ENCODE data around the gene PDLIM4.

Gene PDLIM4, protein sequence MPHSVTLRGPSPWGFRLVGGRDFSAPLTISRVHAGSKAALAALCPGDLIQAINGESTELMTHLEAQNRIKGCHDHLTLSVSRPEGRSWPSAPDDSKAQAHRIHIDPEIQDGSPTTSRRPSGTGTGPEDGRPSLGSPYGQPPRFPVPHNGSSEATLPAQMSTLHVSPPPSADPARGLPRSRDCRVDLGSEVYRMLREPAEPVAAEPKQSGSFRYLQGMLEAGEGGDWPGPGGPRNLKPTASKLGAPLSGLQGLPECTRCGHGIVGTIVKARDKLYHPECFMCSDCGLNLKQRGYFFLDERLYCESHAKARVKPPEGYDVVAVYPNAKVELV

GRCh38 chr5:132257131-132258101, at the start of gene PDLIM4:
Gene PDLIM4 (plus strand): TSS chr5:132257696. CDS start chr5:132257735, 39 bp downstream.
- DNase-seq (ENCODE audit: low read depth in 2 of 2), result no peak

GRCh38 chr5:132207778-132208177, 49.7 kb upstream of the PDLIM4 start:
- DNase-seq (ENCODE audit: low read depth in 2 of 2), result no peak

GRCh38 chr5:132209131-132209530, 48.4 kb upstream of the PDLIM4 start:
- DNase-seq (ENCODE audit: low read depth in 2 of 2), result no peak

DNA sequence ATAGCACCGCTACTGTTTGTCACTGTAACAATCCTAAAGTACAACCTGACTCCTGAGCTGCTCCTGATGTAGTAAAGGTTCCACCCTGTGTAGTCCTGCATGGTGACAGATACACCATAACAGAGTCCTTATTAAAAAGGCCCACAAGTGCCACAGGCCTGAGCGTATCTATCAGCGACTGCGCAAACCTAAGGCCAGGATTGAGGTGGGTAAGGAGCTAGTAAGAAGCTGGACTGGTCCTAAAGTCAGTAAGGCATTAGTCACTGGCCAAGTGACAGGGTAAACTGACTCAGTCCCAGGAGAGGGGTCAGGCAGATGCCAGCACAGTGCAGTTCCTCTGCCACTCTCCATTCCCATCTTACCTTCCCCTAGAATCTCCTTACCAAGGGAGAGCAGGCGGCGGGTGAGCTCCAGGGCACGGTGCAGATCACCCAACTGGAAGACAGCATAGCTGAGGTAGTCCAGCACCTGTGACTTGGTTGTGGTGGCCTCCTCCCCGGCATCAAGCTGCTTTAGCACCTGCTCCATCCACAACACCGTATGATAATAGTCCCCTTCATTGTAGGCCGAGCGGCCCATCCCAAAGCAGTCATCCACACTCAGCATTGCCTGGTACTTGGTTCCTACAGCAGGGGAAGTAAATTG, 47.5 kb upstream of the PDLIM4 start:
- DNase-seq (ENCODE audit: low read depth in 2 of 2), result no peak

- DNase-seq (ENCODE audit: low read depth in 2 of 2), result no peak
Measured at GRCh38 chr5:132210944-132211343, 46.6 kb upstream of the PDLIM4 start.

- no peak for DNase-seq (ENCODE audit: low read depth in 2 of 2)
Measured at GRCh38 chr5:132211787-132212186, 45.7 kb upstream of the PDLIM4 start.

GRCh38 chr5:132213666-132214065, 43.8 kb upstream of the PDLIM4 start:
- DNase-seq (ENCODE audit: low read depth in 2 of 2), result no peak

DNA sequence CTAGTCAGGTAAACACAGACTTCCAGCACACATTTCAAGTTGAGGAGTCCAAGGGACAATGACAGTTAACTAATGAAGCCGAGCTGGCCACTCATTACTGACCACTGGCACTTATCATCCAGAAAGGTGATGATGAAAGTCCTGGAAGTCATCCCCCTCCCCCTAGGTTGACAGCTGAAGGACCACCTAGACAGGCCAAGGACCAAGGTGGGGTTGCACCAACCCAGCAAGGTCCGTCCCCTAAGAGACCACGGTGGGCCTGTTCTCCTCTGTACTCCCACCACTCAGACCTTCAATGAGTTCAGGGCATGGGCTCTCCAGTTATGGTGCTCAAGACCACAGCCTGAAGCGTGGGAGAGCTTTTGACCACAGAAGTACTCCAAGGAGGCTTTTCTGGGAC, 43.0 kb upstream of the PDLIM4 start:
- no peak for DNase-seq (ENCODE audit: low read depth in 2 of 2)

DNA sequence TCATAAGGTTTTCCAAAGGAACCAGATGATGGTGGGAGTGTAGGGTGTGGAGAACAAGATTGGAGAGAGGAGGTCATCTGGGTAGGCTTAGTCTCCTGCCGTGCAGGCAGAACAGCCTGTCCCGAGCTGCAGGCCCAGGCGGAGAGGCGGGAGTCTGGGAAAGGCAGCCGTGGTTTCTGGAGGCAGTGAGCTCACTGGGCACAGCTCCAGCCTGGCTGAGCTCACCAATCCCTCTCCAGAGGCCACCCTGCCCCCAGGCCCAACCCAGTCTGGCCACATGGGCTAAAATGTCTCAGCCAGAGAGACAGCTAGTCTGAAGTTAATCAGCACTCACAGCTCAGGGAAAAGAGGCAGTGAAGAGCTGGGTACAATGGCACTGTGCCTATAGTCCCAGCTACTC, 42.2 kb upstream of the PDLIM4 start:
- DNase-seq (ENCODE audit: low read depth in 2 of 2), result no peak

- no peak for DNase-seq (ENCODE audit: low read depth in 2 of 2)
Measured at GRCh38 chr5:132218321-132218720, 39.2 kb upstream of the PDLIM4 start.

DNA sequence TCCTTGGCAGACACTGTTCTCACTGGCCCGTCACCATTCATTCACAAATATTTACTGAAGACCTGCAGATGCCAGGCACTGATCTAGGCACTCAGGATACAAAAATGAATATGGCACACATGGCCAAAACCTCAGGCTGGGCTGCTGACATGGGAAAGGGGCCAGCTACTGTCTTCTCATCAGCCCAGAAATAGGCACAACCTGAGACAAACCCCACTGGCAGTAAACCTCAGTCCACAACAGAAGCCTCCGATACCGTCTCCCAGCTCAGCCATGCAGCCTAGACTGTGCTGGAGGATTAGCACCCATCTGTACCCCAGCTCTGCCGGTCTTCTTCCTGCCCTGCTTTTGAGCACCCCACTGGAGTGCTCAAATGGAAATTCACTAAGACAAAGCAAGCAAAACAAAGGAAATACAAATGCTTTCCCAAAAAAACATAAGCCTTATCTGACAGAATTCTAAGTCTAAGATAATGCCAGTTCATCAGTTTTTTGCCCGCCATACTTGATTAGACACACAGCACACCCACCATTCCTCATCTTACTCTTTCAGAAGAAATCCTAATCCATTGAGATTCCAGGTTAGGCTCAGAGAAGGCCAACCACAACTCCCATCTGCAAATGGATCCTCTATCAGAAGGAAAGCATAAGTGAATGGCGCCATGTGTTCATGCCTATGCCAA, 38.1 kb upstream of the PDLIM4 start:
- DNase-seq (ENCODE audit: low read depth in 2 of 2), result no peak

DNA sequence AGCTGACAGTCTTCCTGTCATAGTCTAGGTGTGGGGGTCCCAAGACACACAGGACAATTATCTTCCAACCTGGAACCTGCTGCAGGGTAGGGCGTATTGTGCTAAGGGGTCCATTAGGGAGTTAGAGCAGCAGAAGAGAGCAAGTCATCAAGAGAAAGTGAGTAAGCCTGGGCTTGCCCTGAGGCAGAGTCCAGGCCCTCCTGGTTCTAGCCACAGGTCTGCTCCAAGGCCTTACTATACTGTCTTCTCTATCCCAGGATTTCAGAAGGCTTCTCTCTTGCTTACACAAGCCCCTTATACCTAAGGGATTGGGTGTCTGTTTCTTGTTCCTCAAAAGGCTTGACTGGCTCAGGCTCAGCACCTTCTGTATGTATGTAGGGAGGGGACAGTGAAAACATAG, 37.5 kb upstream of the PDLIM4 start:
- DNase-seq (ENCODE audit: low read depth in 2 of 2), result no peak

DNA sequence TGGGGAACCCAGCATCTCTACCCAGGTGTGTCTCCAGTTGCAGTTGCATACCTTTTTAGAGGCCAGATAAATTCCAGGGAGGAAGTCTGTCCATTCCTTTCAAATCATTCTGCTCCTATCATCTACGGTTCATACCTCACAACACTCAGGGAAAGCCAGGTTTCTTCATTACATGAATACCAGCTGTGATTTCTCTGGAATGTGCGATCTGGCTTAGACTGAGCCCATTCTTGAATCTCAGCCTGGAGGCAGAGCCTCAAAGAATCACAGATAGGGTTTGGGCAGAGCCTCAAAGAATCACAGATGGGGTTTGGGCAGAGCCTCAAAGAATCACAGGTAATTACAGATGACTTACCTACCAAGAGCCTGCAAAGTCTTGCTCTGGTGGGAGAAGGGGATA, 37.0 kb upstream of the PDLIM4 start:
- no peak for DNase-seq (ENCODE audit: low read depth in 2 of 2)

DNA sequence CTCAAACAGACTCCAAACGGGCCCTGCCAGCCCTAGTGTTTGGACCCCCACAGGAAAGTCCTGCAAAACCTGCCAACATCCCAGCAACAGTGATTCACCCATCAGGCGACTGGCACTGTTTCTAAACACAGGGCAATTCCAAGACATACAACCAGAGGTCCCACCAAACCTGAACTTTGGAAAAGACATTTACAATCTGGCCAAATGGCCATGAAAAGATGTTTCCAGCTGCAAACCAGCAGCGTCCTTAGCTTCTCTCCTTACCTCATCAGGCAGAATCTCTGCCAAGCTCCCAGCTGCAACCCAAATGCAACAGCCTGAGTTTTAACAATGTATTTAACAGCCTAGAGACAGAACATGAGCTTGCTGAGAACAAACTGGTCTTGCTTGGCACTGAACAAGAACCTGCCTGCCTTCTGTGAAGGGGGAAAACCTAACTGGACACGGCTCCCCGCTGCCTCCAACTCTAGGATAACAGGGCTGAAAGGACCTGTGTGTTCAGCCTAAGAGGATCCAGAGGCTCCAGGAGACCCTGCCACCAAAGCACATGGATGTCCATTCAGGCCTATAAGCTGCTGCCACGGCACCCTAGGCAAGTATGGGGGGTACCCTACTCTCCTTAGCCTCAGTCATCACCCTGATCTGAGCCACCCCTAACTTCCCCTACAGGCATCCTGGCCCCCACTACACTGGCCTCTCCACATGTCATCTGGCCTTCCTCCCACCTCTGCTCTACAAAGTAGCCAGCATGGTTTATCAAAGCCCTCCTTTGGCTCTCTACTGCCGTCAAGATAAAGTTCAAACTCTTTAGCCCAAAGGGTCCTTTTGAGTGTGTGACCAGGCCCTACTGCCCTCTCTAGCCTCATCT, 35.5 kb upstream of the PDLIM4 start:
- DNase-seq (ENCODE audit: low read depth in 2 of 2), result no peak

- DNase-seq (ENCODE audit: low read depth in 2 of 2), result no peak
Measured at GRCh38 chr5:132222649-132223038, 34.9 kb upstream of the PDLIM4 start.

DNA sequence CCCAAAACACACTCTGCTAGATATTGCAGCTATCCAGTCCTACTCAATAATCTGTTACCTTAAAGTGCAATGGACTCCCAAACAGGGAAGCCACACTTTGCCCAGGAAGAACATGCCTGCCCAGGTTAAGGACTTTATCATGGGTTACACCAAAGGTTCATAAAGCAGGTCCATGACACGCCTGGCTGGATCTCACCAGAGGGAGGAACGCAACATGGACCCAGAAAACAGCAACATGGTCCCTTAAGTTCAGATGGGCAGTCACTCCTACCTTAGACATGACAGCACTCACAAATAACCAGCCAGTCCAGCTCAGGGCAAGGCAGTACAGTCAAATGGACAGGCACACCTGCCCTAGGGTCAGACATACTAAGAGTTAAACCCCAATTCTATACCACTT, 33.6 kb upstream of the PDLIM4 start:
- no peak for DNase-seq (ENCODE audit: low read depth in 2 of 2)

- DNase-seq (ENCODE audit: low read depth in 2 of 2), result no peak
Measured at GRCh38 chr5:132224716-132225115, 32.8 kb upstream of the PDLIM4 start.

DNA sequence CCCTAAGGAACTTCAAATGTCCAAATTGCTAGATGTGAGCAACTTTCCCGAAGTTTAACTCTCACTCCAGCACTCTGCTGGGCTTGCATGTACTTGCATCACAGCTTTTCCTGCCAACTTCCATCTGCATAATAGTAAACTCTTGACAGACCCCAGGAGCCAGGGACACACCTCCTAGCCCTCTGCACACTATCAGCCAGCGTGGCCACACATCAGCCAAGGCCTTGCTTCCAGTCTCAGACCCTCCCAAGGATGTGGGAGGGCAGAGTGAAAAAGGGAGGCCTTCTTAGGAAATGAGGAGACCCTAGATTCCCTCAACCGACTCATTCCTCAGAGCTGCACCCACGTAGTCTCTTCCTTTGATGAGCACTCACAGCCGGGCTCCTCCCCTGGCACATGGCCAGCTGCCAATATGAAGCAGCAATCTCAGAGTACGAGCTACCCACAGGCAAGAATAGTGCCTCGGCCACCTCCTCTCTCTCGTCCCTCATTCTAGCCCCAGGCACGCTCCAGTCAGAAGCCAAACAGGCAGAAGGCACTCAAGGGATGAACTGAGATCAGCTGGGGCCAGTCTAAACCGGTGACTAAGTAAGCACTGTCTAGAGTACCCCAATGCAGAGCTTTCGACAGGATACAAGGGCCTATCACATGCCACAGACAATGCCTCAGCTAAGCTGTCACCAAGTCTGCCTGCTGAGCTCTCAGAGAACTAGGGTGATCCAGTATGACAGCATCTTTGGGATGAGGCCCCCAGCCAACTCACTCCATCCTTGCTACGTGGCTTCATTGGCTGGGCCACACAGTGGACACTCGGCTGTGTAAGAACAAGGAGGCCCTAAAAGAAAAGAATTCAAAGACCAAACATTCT, 32.1 kb upstream of the PDLIM4 start:
- DNase-seq (ENCODE audit: low read depth in 2 of 2), result no peak

DNA sequence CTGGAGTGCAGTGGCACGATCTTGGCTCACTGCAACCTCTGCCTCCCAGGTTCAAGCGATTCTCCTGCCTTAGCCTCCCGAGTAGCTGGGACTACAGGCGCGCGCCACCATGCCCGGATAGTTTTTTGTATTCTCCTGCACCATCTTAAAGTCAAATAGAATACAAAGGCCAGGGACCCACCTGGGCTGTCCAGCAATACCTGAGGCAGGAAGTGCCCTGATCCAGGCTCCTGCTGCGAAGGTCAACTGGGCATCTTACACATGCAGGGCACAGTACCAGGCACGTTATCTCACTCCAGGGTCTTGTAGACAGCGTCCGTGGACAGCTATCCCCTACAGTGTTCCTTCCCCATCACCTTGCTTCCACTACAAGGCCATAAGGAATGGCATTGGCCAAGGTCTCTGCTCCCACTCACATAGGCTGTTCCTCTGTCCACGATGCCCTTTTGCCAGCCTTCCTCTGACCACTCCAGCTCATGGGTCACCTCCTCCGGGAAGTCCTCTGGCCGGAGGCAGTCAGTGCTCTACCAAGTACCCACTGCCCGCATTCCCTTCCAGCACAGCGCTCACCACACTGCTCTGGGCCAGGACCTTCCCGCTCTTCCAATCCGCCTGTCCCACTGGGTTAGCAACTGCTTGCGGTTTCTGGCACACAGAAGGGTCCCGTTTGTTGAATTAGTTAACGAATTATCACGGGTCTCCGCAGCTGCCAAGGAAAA, 30.8 kb upstream of the PDLIM4 start:
- DNase-seq (ENCODE audit: low read depth in 2 of 2), result no peak

- DNase-seq (ENCODE audit: low read depth in 2 of 2), result no peak
Measured at GRCh38 chr5:132227235-132227484, 30.3 kb upstream of the PDLIM4 start.

All from stimulated activated CD8-positive, alpha-beta memory T cell treated with anti-CD3 and anti-CD28 coated beads, Interleukin-7, amount 100 ng/mL, for 1 hour (primary cell).